Naive thymus-derived CD8-positive, alpha-beta T cell (primary cell): ENCODE data around the gene BMPR1B. TPM values are rescaled to one million over a fixed set of nuclear protein-coding genes. Genes with fewer than 3 reads are reported as not detected.
"Not testable (repeated sequence)": the region's sequence is repeated elsewhere in the genome, so short reads cannot be mapped to it uniquely, and the experiment has no call there.

Experiments used
- ATAC-seq, 2 donors: fragments of 150-1000 bp; cut with Tn5 transposase in 1 of 2; sonication (Bioruptor Pico), chemical (Tn5 transposase) in 1 of 2; 1 replicate in 1 of 2; 2 replicates in 1 of 2; pipeline ENCODE4 v1.10.0; 2021; ENCODE audit warnings: mild to moderate bottlenecking in 2 of 2, moderate library complexity in 2 of 2
- POLR2A ChIA-PET: fragments of 350-600 bp; sonication (Branson Sonifier 250); formaldehyde crosslinking; loops from one replicate; lab custom pipeline; 2021; ENCODE audit warnings: antibody characterized with exemption; lab: Charles Lee
- DNase-seq, 10 donors: peaks; one replicate each; pipeline versions ENCODE4 v3.0.0 to v3.0.0-alpha.2; 2020 to 2022
- H3K27ac Mint-ChIP-seq, 10 donors: one replicate each; pipeline ENCODE4 v1.8.0; 2020 to 2022; ENCODE audit warnings: mild to moderate bottlenecking in 10 of 10, mixed read lengths in 10 of 10, moderate library complexity in 4 of 10, inconsistent platforms in 1 of 10
- H3K27me3 Mint-ChIP-seq, 5 donors: one replicate each; pipeline ENCODE4 v1.8.0; 2021 to 2022; ENCODE audit warnings: mixed read lengths in 5 of 5
- H3K36me3 Mint-ChIP-seq, 3 donors: one replicate each; pipeline ENCODE4 v1.8.0; 2020 to 2022; ENCODE audit warnings: mixed read lengths in 3 of 3, mild to moderate bottlenecking in 2 of 3, inconsistent platforms in 1 of 3
- H3K4me1 Mint-ChIP-seq, 4 donors: one replicate each; pipeline ENCODE4 v1.8.0; 2021 to 2022; ENCODE audit warnings: mixed read lengths in 4 of 4
- H3K4me3 Mint-ChIP-seq, 10 donors: one replicate each; pipeline ENCODE4 v1.8.0; 2020 to 2022; ENCODE audit warnings: mild to moderate bottlenecking in 10 of 10, mixed read lengths in 10 of 10, moderate library complexity in 6 of 10, inconsistent platforms in 1 of 10
- H3K9me3 Mint-ChIP-seq, 9 donors: one replicate each; pipeline ENCODE4 v1.8.0; 2020 to 2022; ENCODE audit warnings: mixed read lengths in 9 of 9, mild to moderate bottlenecking in 3 of 9, inconsistent platforms in 1 of 9, moderate library complexity in 1 of 9
- polyA plus RNA-seq, 3 donors: library from polyadenylated mRNA; unstranded; fragments of 300-500 nt; fragmentation: Illumina TruSeq; gene quantifications; one replicate each; pipeline ENCODE4 v1.2.3, GENCODE V29; 2021
- total RNA-seq, 8 experiments: library from RNA in 2 of 8; stranded (reverse) in 2 of 8; gene quantifications; one replicate each; pipeline ENCODE4 v1.2.3 and lab custom pipeline; 2021 to 2026

BMPR1B gene
- total and polyA plus RNA-seq, 5 experiments from 2014 or later, result not detected

DNA sequence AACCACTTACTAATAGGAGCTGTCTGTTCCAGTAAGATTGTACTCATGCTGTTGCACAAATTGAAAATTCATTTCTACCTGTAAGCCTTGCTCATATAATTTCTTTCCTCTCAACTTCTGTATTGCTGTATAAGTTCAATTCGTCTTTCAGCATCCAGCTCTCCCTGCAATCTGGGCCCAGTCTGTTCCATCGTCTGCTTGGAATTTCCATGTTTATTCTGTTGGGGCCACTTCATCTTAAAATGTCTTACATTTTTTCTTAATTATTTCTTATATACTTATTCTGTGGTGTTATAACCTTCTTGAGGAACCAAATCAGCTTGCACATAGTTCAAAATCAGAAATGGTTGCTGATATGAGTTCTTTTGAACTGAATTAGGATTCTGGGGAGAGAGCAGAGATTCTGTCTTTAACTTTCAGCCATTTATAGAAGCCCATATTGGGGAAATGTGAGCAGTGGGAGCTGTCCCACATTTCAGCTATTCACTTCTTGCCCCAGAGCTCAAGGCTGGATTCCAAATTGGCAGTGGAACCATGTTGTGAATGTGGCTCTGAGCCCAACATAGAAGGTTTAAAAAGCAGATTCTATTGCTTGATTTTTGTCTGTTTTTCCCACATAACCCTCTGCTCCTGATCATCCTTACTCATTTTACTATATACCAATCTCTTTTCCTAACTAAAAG lies 291.9 kb downstream of the BMPR1B start:
- Mint-ChIP-seq H3K36me3 (no peaks in the 10 kb centered on the region), H3K4me1 (no peaks in the 10 kb centered on the region), H3K27me3 (peaks cover 0 to 2% (median 0%) of the 10 kb centered on the region in 5 donors), H3K9me3 (no peaks in the 10 kb centered on the region), H3K4me3 (no peak overlapping the region), H3K27ac (no peak overlapping the region)
- ATAC-seq, result no peak
- POLR2A ChIA-PET, result no interaction called here
- no peak for DNase-seq

DNA sequence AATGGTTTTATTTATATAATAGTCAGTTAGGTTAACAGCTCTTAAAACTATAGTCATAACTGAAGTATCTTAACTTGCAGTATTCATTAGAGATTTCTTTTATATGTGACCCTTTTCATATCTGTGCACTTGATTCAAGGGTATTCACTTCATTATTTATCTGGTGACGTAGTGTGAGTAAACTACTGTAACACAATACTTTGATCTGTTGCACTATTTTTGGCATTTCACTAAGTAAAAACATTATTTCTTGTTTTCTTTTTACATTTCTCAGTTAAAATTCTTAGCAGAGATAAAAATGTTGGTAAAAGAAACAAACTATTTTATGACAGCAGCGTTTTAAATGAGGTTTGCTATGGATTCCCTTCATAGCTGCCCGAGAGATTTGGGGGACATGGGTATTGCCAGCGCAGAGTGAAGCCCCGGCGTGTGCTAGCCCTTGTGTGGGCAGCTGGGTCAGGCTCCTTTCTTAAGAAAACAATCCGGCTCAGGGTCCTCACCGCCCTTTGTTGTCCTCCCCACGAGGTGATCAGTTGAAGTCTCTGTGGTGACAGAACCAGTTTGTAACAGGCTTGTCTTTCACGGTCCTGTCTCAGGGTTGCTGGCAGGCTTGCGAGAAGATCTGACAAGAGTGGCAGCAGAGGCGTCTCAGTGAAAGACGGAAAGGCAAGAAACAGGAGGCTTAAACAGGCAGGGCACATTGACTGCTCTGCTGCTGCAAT lies 293.4 kb downstream of the BMPR1B start:
- no peaks in the 10 kb centered on the region for H3K36me3 Mint-ChIP-seq
- ATAC-seq, result no peak
- POLR2A ChIA-PET, result no interaction called here
- H3K9me3 Mint-ChIP-seq, result no peaks in the 10 kb centered on the region
- no peak overlapping the region for H3K4me3 Mint-ChIP-seq
- no peaks in the 10 kb centered on the region for H3K4me1 Mint-ChIP-seq
- H3K27me3 Mint-ChIP-seq, result peaks cover 0 to 2% (median 0%) of the 10 kb centered on the region in 5 donors
- H3K27ac Mint-ChIP-seq, result peak overlapping the region in 1 of 10 donors; percentile 15
- no peak for DNase-seq

DNA sequence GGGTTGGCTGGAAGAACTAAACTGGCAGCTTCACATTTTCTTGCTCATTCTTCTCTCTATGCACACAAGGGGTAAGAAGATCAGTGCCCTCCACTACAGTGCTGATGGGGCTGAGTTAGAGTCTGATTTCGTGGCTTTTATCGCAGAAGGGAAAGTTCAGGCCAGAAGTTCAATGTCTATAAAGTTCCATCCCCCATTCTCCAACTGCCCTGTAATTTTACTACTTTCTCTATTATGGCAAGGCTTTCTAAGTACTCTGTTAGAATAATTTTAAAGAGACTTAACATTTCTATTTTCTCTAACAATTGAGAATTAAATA lies 293.9 kb downstream of the BMPR1B start:
- Mint-ChIP-seq H3K27me3 (peaks cover 0 to 2% (median 0%) of the 10 kb centered on the region in 5 donors), H3K36me3 (no peaks in the 10 kb centered on the region), H3K4me3 (no peak overlapping the region), H3K27ac (no peak overlapping the region), H3K4me1 (no peaks in the 10 kb centered on the region), H3K9me3 (no peaks in the 10 kb centered on the region)
- no peak for ATAC-seq
- DNase-seq, result no peak
- POLR2A ChIA-PET, result no interaction called here

DNA sequence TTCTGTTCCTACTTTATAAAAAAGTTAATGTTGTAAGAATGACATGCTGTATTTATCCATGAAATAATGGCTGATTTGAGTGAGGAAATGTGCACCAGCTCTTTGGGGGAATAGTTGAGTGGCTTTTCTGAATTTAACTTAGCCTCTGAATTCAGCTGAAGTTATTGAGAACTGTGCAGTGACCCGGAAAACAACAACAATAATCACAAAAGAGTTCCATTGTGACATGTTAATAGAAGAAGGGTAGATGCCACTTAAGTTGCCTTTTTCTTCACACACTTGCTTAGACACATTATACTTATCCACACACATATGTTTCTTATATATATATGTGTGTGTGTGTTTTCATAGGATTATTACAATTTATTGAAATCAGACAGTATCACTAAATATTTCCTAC lies 301.2 kb downstream of the BMPR1B start:
- Mint-ChIP-seq H3K4me1 (no peaks in the 10 kb centered on the region), H3K4me3 (no peak overlapping the region), H3K27me3 (no peaks in the 10 kb centered on the region), H3K36me3 (no peaks in the 10 kb centered on the region), H3K27ac (no peak overlapping the region), H3K9me3 (no peaks in the 10 kb centered on the region)
- no peak for DNase-seq
- POLR2A ChIA-PET, result no interaction called here
- no peak for ATAC-seq

DNA sequence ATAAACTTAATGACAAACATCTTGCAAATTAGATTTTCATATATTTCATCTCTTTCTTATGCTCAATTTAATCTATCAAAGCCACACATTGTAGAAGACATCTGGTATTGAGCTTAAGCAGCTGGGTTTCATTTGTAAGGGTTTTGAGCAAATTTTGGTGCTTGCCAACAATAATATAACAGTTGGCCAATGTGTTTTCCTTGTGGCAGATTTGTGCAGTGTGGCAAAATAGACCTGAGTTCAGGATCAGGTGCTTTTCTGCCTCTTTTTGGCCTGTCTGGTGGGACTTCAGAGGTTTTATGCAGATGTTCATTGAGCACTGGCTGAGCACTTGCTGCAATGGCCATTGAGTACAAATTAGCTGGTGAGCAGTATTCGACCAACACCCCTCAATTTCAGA lies 301.9 kb downstream of the BMPR1B start:
- no peaks in the 10 kb centered on the region for H3K9me3 Mint-ChIP-seq
- no peaks in the 10 kb centered on the region for H3K27me3 Mint-ChIP-seq
- H3K27ac Mint-ChIP-seq, result no peak overlapping the region
- H3K4me1 Mint-ChIP-seq, result no peaks in the 10 kb centered on the region
- ATAC-seq (no peak), DNase-seq (no peak)
- H3K4me3 Mint-ChIP-seq, result no peak overlapping the region
- POLR2A ChIA-PET, result no interaction called here
- H3K36me3 Mint-ChIP-seq, result no peaks in the 10 kb centered on the region

DNA sequence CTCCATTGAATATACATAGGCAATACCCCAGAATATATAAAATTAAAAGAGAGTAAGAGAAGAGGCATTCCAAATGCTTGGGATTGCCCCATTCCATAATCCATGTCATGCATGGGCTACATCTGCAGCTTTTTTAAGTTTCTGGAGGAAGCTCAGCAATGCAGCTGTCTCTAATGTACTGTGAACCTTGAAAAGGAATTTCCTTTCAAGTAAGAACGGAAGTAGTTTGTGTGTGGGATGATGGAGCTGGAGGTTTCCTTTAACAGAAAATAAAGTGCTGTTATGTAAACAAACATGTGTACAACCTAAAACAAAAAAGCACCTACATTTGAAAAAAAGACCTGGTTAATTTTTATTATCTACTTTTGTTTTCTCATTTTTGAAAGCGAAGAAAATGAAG lies 303.5 kb downstream of the BMPR1B start:
- POLR2A ChIA-PET, result no interaction called here
- ATAC-seq, result no peak

DNA sequence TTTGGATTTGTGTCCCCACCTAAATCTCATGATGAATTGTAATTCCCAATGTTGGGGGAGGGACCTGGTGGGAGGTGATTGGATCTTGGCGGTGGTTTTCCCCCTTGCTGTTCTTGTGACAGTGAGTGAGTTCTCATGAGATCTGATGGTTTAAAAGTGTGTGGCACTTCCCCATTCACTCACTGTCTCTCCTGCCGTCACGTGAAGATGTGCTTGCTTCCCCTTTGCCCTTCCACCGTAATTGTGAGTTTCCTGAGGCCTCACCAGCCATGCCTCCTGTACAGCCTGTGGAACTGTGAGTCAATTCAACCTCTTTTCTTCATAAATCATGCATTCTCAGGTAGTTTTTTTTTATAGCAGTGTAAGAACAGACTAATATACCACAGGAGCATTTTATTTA lies 304.0 kb downstream of the BMPR1B start:
- H3K4me1 Mint-ChIP-seq, H3K36me3 Mint-ChIP-seq, H3K9me3 Mint-ChIP-seq, POLR2A ChIA-PET, ATAC-seq, H3K4me3 Mint-ChIP-seq, DNase-seq, H3K27me3 Mint-ChIP-seq: not testable (repeated sequence)
- H3K27ac Mint-ChIP-seq, result peak overlapping the region in 1 of 10 donors; percentile 50

More for the DNA sequence above, 303.5 kb downstream of the BMPR1B start:
- H3K4me3 Mint-ChIP-seq, result no peak overlapping the region
- no peaks in the 10 kb centered on the region for H3K9me3 Mint-ChIP-seq
- H3K27me3 Mint-ChIP-seq, result no peaks in the 10 kb centered on the region
- no peak for DNase-seq
- H3K27ac Mint-ChIP-seq, result no peak overlapping the region
- no peaks in the 10 kb centered on the region for H3K36me3 Mint-ChIP-seq
- no peaks in the 10 kb centered on the region for H3K4me1 Mint-ChIP-seq

DNA sequence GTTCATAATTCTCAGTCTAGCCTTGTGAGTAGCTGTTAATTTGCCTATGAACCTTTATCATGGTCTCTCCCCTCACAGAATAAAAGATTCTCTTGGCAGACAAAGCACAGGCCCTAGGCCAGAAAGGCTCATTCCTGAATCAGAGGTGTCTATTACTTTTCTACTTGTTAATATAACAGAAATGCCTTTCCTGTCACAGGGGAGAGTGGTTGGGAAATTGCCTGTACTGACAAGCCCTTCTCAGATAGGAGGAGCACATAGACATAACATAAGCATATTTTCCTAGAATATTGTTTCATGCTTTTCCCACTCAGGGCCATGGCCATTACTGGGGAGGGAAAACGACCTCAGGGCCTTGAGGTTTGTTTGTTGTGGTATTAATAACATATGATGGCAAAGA lies 308.3 kb downstream of the BMPR1B start:
- no peak overlapping the region for H3K4me3 Mint-ChIP-seq
- H3K36me3 Mint-ChIP-seq, result no peaks in the 10 kb centered on the region
- H3K9me3 Mint-ChIP-seq, result peaks cover 0 to 4% (median 0%) of the 10 kb centered on the region in 9 donors
- H3K27me3 Mint-ChIP-seq, result no peaks in the 10 kb centered on the region
- DNase-seq, result no peak
- H3K4me1 Mint-ChIP-seq, result peaks cover 0 to 7% (median 0%) of the 10 kb centered on the region in 4 donors
- POLR2A ChIA-PET, result no interaction called here
- no peak overlapping the region for H3K27ac Mint-ChIP-seq
- ATAC-seq, result no peak

DNA sequence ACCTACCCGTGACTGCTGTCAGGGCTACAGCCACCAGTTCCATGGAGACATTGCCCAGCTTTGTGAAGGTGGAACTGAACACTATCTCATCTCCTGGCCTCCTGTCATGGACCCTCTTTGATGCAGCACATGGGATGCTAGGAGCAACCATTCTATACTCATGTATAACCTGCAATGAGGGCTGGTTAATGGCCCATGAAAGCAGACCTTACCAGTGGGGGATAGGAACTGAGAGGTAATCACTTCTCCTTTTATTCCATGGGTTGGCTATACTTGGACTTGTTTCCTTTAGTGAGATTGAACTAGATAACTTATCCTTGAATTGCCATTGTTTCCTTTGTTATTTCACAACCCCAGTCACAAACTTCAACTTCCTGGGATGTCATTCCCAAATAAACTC lies 310.6 kb downstream of the BMPR1B start:
- ATAC-seq (no peak), DNase-seq (no peak)
- Mint-ChIP-seq H3K4me1 (peaks cover 0 to 7% (median 0%) of the 10 kb centered on the region in 4 donors), H3K9me3 (peaks cover 0 to 4% (median 0%) of the 10 kb centered on the region in 9 donors), H3K36me3 (no peaks in the 10 kb centered on the region), H3K4me3 (no peak overlapping the region), H3K27ac (no peak overlapping the region), H3K27me3 (no peaks in the 10 kb centered on the region)
- POLR2A ChIA-PET, result no interaction called here

DNA sequence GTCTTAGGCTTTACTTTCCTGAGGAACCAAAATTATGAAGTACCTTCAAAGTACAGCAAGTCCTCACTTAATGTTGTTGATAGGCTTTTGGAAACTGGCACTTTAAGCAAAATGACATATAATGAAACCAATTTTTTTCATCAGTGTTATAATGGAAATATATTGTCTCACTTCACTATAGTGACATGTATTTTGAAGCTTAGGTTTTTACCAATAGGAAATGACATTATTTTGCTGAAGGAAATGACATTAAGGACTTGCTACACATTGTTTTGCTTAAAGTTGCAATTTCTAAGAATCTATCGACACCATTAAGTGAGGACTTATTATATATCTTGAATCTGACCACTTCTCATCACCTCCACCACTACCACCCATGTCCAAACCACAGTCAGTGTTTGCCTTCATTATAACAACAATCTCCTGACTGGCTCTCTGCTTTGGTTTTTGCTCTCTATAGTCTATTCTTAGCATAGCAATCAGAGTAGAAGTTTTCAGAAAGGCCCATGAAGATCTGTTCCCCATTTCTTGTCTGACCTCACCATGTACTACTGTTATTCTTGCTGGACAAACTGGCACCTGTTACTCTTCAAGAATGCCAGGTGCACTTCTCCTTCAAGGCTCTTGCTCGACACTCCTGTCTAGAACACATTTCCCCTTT lies 311.2 kb downstream of the BMPR1B start:
- H3K27me3 Mint-ChIP-seq, result no peaks in the 10 kb centered on the region
- no peaks in the 10 kb centered on the region for H3K36me3 Mint-ChIP-seq
- ATAC-seq (no peak), DNase-seq (no peak)
- H3K9me3 Mint-ChIP-seq, result peaks cover 0 to 4% (median 0%) of the 10 kb centered on the region in 9 donors
- H3K27ac Mint-ChIP-seq, result no peak overlapping the region
- POLR2A ChIA-PET, result no interaction called here
- no peak overlapping the region for H3K4me3 Mint-ChIP-seq
- peaks cover 0 to 7% (median 0%) of the 10 kb centered on the region in 4 donors for H3K4me1 Mint-ChIP-seq

DNA sequence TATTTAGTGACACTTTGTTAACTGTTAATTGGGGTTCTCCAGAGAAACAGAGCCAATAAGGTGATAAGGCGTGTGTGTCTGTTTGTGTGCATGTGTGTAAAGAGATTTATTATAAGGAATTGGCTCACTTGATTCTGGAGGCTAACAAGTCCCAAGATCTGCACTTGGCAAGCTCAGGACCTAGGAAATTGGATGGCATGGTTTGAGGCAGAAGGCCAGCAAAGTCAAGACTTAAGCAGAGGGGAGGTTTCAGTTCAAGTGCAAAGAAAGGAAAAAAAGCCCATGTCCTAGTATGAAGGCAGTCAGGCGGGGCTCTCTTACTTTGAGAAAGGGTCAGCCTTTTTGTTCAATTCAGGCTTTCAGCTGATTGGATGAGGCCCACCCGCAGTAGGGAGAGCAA lies 314.1 kb downstream of the BMPR1B start:
- Mint-ChIP-seq H3K9me3 (peaks cover 0 to 4% (median 0%) of the 10 kb centered on the region in 9 donors), H3K4me1 (peaks cover 0 to 7% (median 0%) of the 10 kb centered on the region in 4 donors), H3K36me3 (no peaks in the 10 kb centered on the region), H3K27ac (no peak overlapping the region), H3K4me3 (no peak overlapping the region), H3K27me3 (no peaks in the 10 kb centered on the region)
- POLR2A ChIA-PET, result no interaction called here
- no peak for ATAC-seq
- DNase-seq, result no peak

DNA sequence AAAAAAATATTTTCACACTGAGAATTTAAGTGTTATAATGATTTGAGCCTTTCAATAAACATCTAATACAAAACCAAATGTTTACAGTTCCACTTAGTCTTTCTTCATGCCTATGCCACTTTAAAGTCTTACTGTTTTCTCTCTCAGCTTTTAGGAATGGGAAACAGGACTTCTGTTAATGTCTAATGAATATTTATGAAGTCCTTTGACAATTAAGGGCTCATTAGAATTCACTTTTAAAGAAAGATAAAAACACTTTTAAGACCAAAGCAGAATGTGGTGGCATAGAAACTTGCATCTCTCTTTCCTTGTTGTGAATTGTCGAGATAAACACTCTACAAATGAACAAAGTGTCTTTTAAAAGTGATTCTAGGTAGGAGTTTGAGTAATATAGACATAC lies 315.9 kb downstream of the BMPR1B start:
- H3K4me3 Mint-ChIP-seq, result no peak overlapping the region
- POLR2A ChIA-PET, result no interaction called here
- peaks cover 0 to 2% (median 0%) of the 10 kb centered on the region in 4 donors for H3K4me1 Mint-ChIP-seq
- H3K27ac Mint-ChIP-seq, result no peak overlapping the region
- H3K27me3 Mint-ChIP-seq, result no peaks in the 10 kb centered on the region
- no peaks in the 10 kb centered on the region for H3K9me3 Mint-ChIP-seq
- DNase-seq (no peak), ATAC-seq (no peak)
- no peaks in the 10 kb centered on the region for H3K36me3 Mint-ChIP-seq

DNA sequence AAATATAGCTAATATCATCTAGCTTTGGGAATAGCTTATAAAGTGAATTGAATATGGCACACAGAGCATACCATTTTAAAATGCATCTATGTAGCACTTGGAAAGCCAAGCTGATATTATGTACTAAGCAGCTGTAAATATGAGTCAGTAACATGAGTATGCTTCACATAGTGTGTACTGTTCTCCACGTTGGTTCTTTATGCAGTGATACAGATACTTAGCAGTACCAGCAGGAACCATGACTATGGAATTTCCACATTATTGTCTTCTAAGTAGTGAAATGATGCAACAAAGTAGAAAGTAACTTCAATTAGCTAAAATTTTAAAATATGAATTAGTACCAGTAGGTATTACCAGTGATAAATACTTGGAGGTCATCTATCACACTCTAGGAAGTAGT lies 320.1 kb downstream of the BMPR1B start:
- H3K4me3 Mint-ChIP-seq, result no peak overlapping the region
- no peaks in the 10 kb centered on the region for H3K36me3 Mint-ChIP-seq
- H3K9me3 Mint-ChIP-seq, result no peaks in the 10 kb centered on the region
- no peak overlapping the region for H3K27ac Mint-ChIP-seq
- no peak for ATAC-seq
- H3K4me1 Mint-ChIP-seq, result no peaks in the 10 kb centered on the region
- DNase-seq, result no peak
- no peaks in the 10 kb centered on the region for H3K27me3 Mint-ChIP-seq
- POLR2A ChIA-PET, result no interaction called here
